Fibroblast of lung (primary cell): ENCODE results near the gene ART1. TPM values are rescaled to one million over a fixed set of nuclear protein-coding genes. Genes with fewer than 3 reads are reported as not detected.

Source experiments
- DNase-seq, 2 donors: peaks; one replicate each; pipeline versions ENCODE4 v3.0.0 to v3.0.0-alpha.2; 2010; ENCODE audit warnings: low read depth in 2 of 2
- H2AFZ ChIP-seq: 2 replicates; pipeline ENCODE4 v1.5.1; 2012; ENCODE audit warnings: low read length, control low read depth, inconsistent platforms
- H3K27ac ChIP-seq: 2 replicates; pipeline ENCODE4 v1.5.1; 2011; ENCODE audit warnings: low read length, control low read depth; ENCODE audit not compliant: insufficient read depth
- H3K27me3 ChIP-seq: 2 replicates; pipeline ENCODE4 v1.5.1; 2011; ENCODE audit warnings: mild to moderate bottlenecking, low read length; ENCODE audit not compliant: control insufficient read depth, insufficient read depth
- H3K36me3 ChIP-seq: 2 replicates; pipeline ENCODE4 v1.5.1; 2011; ENCODE audit warnings: low read length; ENCODE audit not compliant: control insufficient read depth, insufficient read depth
- H3K4me1 ChIP-seq: 2 replicates; pipeline ENCODE4 v1.5.1; 2011; ENCODE audit warnings: low read length; ENCODE audit not compliant: control insufficient read depth, insufficient read depth; ENCODE audit errors: extremely low read depth
- H3K4me2 ChIP-seq: 2 replicates; pipeline ENCODE4 v1.5.1; 2011; ENCODE audit warnings: low read length, control low read depth; ENCODE audit not compliant: insufficient read depth; ENCODE audit errors: extremely low read depth
- H3K4me3 ChIP-seq, 4 experiments: fragments of 200-600 bp in 1 of 4; sonication (generic) in 1 of 4; replicated peaks in 1 of 4; 2 replicates each; pipeline ENCODE4 v1.5.1; 2011 to 2016; ENCODE audit warnings: low read length in 4 of 4, low read depth in 3 of 4, mild to moderate bottlenecking in 3 of 4, control low read depth in 2 of 4, inconsistent platforms in 1 of 4, mixed read lengths in 1 of 4; ENCODE audit not compliant: insufficient read depth in 1 of 4; ENCODE audit errors: control extremely low read depth in 1 of 4
- H3K79me2 ChIP-seq: 2 replicates; pipeline ENCODE4 v1.5.1; 2012; ENCODE audit warnings: mild to moderate bottlenecking, low read length, inconsistent platforms; ENCODE audit not compliant: control insufficient read depth, insufficient read depth
- H3K9ac ChIP-seq: 2 replicates; pipeline ENCODE4 v1.5.1; 2011; ENCODE audit warnings: mild to moderate bottlenecking, low read length, control low read depth; ENCODE audit not compliant: insufficient read depth
- H3K9me3 ChIP-seq: 2 replicates; pipeline ENCODE4 v1.5.1; 2012; ENCODE audit warnings: low read depth, low read length; ENCODE audit not compliant: control insufficient read depth, insufficient read depth
- H4K20me1 ChIP-seq: 2 replicates; pipeline ENCODE4 v1.5.1; 2011; ENCODE audit warnings: low read length; ENCODE audit not compliant: control insufficient read depth, insufficient read depth; ENCODE audit errors: extremely low read depth
- CTCF ChIP-seq, 2 donors: IDR thresholded peaks in 1 of 2; conservative IDR thresholded peaks in 1 of 2; 1 replicate in 1 of 2; 2 replicates in 1 of 2; pipeline ENCODE4 v1.5.1; 2011 to 2012; ENCODE audit warnings: low read length in 2 of 2, control low read depth in 1 of 2, inconsistent platforms in 1 of 2, low read depth in 1 of 2, mild to moderate bottlenecking in 1 of 2
- EZH2 ChIP-seq: IDR thresholded peaks from 2 replicates; pipeline ENCODE4 v1.5.1; 2012; ENCODE audit warnings: low read length, control low read depth, mild to moderate bottlenecking; ENCODE audit errors: missing control alignments
- polyA plus RNA-seq, 2 donors: library from polyadenylated mRNA; depleted of rRNA in 1 of 2; stranded (reverse) in 1 of 2; unstranded in 1 of 2; fragments of >200 nt; gene quantifications; 2 replicates each; pipeline ENCODE4 v1.2.1, GENCODE V29; 2011 to 2012; ENCODE audit warnings: missing spikeins in 1 of 2
- total RNA-seq: library from RNA; depleted of rRNA; stranded (reverse); fragments of >200 nt; gene quantifications from 2 replicates; pipeline ENCODE4 v1.2.1, GENCODE V29; 2014

The ART1 gene
- total and polyA plus RNA-seq, 2 donors (not counting 1 experiment from before 2014, with no cell fraction given): not detected

GRCh38 chr11:3659595-3660515, 14.9 kb downstream of the ART1 start:
- no peak for DNase-seq
- H3K27ac ChIP-seq: no peak overlapping the region
- H3K79me2 ChIP-seq: no peaks in the 10 kb centered on the region
- H3K27me3 ChIP-seq: no peaks in the 10 kb centered on the region
- no peak overlapping the region for H3K4me3 ChIP-seq
- H4K20me1 ChIP-seq: no peaks in the 10 kb centered on the region
- H3K4me1 ChIP-seq: no peaks in the 10 kb centered on the region
- no peaks in the 10 kb centered on the region for H3K9me3 ChIP-seq
- no peak overlapping the region for H3K9ac ChIP-seq
- H2AFZ ChIP-seq: no peak overlapping the region
- no peak overlapping the region for H3K4me2 ChIP-seq
- H3K36me3 ChIP-seq: peaks cover 2% of the 10 kb centered on the region
- TF ChIP-seq EZH2: no peak
- no peak for TF ChIP-seq CTCF (conservative IDR thresholded peaks at IDR 0.05 in 1 of 2, IDR thresholded peaks at IDR 0.05 in 1 of 2; ENCODE audit: low read depth in 1 of 2, low read length in 2 of 2)

- no peaks in the 10 kb centered on the region for H4K20me1 ChIP-seq
- H3K79me2 ChIP-seq: no peaks in the 10 kb centered on the region
- H3K27ac ChIP-seq: no peak overlapping the region
- H2AFZ ChIP-seq: no peak overlapping the region
- H3K36me3 ChIP-seq: peaks cover 3% of the 10 kb centered on the region
- no peaks in the 10 kb centered on the region for H3K4me1 ChIP-seq
- H3K4me3 ChIP-seq: no peak overlapping the region
- H3K27me3 ChIP-seq: no peaks in the 10 kb centered on the region
- H3K9me3 ChIP-seq: no peaks in the 10 kb centered on the region
- TF ChIP-seq EZH2: no peak
- TF ChIP-seq CTCF (conservative IDR thresholded peaks at IDR 0.05 in 1 of 2, IDR thresholded peaks at IDR 0.05 in 1 of 2; ENCODE audit: low read depth in 1 of 2, low read length in 2 of 2): no peak
- H3K9ac ChIP-seq: no peak overlapping the region
- DNase-seq: no peak
- no peak overlapping the region for H3K4me2 ChIP-seq
Observed at GRCh38 chr11:3660960-3661359, 16.0 kb downstream of the ART1 start.

- no peak overlapping the region for H3K27ac ChIP-seq
- H3K4me1 ChIP-seq: no peaks in the 10 kb centered on the region
- H3K4me3 ChIP-seq: no peak overlapping the region
- H3K9ac ChIP-seq: no peak overlapping the region
- H4K20me1 ChIP-seq: no peaks in the 10 kb centered on the region
- DNase-seq: no peak
- no peak overlapping the region for H3K4me2 ChIP-seq
- H3K27me3 ChIP-seq: no peaks in the 10 kb centered on the region
- peaks cover 9% of the 10 kb centered on the region for H3K36me3 ChIP-seq
- H3K9me3 ChIP-seq: no peaks in the 10 kb centered on the region
- TF ChIP-seq CTCF (conservative IDR thresholded peaks at IDR 0.05 in 1 of 2, IDR thresholded peaks at IDR 0.05 in 1 of 2; ENCODE audit: low read depth in 1 of 2, low read length in 2 of 2) (no peak), EZH2 (no peak)
- H3K79me2 ChIP-seq: no peaks in the 10 kb centered on the region
- no peak overlapping the region for H2AFZ ChIP-seq
Observed at GRCh38 chr11:3662856-3663255, 17.9 kb downstream of the ART1 start.
